RCC 7860 (cell line): ENCODE data around the gene TTC23L.

Experiments
- DNase-seq: peaks from one replicate; pipeline ENCODE4 v3.0.0-alpha.2; 2015; ENCODE audit warnings: low spot score
- FAIRE-seq: peaks from 2 replicates; lab custom pipeline; 2012; peaks lifted over from hg19 to GRCh38; lab: Jason Lieb, UNC

TTC23L gene

DNA sequence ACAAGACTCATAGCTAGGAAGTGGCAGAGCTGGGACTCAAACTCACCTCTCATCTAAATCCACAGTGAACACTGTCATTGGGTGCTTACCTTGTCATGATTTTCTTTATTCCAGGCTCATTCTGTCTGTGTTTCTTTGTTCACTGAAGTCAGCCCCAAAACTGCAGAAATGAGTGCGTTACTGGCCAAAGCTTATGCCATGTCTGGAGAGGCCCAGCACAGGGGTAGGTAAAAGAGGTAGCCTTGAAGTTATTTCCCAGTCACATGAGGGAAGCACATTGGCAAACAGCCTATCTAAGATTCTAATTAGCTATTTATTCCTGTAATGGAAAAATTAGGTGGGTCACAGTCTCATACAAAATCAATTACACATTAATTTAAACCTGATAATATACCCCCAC, 29.8 kb downstream of the TTC23L start:
- no peak for FAIRE-seq
- DNase-seq = no peak

DNA sequence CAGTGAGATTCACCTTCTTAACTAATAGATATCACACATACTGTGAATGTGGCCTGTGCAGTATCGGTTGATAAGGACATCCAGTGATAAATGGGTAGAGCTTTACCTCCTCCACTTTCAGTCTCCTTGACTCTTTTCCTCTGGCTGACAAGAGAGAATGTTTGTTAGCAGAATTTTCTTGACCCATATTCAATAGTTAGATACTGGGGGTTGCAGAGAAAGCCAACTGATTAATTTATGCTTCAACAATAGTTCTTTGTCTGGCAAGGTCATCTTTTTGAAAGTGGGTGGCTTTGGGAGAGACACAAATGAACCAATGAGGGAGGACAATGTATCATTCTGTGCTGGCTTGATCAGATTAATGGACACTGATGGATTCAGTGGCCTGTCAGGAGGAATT, 30.3 kb downstream of the TTC23L start:
- DNase-seq = no peak
- FAIRE-seq = no peak

DNA sequence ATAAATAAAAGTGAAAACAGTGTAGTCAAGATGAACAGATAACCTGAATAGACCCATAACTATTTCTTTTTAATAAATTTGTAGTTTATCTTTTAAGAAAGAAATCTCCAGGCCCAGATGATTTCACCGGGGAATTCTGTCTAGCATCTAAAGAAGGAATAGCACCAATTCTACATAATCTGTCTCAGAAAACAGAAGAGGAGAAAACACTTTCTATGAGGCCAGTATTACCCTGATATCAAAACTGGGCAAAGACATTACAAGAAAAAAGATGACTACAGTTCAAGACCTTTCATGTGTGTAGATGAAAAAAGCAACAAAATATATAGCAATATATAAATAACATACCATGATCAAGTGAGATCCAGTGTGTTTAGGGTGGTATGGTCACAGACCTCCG, 31.4 kb downstream of the TTC23L start:
- DNase-seq (no peak), FAIRE-seq (no peak)

DNA sequence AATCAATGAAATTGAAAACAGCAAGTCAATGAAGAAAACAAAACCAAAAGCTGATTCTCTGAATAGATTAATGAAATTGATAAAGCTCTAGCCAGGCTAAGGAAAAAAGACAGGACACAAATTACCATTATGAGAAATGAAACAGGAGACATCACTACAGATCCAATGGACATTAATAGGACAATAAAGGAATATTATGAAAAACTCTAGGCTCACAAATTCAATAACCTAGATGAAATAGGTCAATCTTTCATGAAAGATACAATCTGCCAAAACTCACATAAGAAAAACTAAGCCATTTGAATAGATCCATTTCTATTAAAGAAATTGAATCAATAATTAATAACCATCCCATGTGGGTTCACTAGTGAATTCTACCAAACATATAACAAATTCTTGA, 37.3 kb downstream of the TTC23L start:
- FAIRE-seq (no peak), DNase-seq (no peak)

DNA sequence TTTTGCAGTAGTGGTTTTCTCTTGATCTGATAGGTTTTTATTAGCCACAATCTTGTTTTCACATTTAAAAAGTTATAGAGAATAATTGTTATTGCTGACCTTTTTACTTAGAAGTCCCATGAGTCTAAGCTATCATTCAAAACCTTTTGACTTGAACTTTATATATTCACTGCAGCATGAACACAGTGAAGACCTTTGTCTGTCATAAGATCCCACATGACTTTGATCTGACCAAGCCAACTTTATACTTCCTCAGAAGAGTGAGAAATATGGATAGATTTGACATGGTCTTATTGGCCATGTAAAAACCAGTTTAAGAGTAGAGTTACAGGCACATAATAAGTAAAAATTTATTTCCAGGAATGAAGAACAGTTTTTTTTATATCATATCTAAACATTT, 42.3 kb downstream of the TTC23L start:
- no peak for FAIRE-seq
- no peak for DNase-seq

DNA sequence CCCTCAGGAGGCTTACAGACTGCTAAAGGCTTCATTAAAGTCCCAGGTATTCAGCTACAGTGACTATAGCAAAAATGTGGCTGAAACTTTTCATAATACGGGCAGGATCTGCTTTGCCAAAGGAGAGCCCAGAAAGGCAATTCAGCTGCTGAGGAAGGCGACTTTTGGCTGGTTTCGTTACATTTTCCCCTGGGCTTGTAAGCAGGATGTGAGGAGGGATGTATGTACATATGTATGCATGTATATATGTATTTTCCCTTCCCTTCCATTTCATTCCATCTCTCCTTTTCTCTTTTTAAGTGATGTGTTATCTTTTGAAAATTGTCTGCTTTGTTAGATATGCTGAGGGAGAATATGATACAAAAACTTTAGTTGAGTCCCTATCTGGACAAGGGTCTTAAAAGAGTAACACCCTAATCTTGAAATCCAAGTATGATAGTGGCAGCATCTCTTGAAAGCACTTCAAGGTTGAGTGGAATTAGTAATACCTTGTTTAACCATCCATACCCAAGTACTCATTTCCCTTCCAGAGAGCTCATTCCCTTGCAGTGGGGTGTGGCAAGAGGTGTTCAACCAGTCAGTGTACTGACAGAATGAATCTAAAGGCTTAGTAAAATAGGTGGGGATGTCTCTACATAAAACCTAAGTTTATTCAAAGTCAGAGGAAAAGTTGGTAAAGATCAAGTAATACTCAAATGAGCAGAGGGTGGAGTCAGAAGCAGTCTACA, 47.6 kb downstream of the TTC23L start:
- peak; percentile 84 for FAIRE-seq
- peak; percentile 51 for DNase-seq

DNA sequence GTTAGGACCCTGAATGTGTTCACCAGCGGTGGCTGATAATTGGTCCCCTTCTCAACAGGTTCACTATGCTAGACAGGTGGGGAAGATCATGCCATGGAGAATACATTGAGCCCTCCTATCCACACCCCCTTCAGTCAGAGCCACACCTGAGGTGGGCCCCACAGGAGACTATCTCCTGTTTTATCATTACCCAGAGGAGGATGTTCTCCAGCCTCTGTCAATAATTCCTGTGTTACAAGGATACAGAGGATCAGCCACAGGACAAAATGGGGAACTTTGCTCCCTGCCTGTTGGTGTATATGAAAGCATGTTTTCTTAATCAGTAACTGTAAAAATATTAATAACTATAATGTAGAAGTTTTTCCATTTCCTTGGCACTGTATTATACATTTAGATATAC, 50.4 kb downstream of the TTC23L start:
- no peak for FAIRE-seq
- no peak for DNase-seq

DNA sequence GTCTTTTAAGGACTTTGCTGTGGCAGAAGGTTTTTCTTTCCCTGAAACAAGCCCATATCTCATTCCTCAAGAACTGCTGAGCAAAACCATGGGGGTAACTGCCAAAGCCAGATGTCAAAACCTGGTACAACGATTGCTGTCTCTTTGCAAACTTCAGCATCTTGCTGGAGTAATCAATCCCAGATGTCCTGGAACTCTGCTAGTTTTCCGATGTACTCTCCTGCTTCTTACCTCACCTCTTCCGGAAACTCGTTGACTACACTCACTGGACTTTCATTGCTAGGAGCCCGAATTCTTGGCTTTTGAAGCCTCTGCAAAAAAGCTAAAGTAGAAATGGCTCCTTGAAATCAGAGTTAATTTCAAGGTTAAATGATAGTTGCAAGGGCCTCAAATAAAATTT, 53.0 kb downstream of the TTC23L start:
- FAIRE-seq = no peak
- DNase-seq = no peak

DNA sequence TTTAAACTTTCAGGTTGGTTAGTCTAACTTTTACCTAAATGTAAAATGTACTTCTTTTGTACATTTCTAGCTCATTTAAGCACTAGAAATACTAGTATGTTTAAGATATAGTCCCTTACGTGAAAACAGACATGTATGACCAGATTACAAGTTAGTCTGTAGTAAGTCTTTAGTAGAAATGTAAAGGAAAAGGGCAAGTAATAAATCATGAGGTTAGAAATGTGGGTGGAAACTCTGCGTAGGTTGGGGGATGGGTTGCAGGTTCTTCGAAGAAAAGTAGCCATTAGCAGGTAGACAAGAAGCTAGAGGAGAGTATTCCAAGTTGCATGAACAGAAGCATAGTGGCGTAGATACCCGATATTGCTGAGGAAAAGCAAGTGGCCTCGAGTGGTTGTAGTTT, 53.5 kb downstream of the TTC23L start:
- no peak for DNase-seq
- no peak for FAIRE-seq

DNA sequence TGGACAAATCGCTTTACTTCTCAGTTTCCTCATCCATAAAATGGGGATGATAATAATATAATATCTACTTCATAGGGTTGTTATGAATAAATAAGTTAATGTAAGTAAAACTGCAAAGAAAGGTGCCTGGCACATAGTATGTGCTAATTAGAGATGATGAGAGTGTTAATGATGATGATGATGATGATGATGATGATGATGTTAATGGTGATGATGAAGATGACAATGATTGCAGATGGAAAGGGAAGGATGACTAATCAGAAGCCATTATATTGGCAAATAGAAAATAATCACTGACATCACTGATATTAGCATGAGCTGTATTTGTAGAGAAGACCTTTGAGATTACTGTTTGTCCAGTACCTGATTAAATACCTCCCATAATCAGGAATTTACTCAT, 55.8 kb downstream of the TTC23L start:
- no peak for DNase-seq
- no peak for FAIRE-seq

DNA sequence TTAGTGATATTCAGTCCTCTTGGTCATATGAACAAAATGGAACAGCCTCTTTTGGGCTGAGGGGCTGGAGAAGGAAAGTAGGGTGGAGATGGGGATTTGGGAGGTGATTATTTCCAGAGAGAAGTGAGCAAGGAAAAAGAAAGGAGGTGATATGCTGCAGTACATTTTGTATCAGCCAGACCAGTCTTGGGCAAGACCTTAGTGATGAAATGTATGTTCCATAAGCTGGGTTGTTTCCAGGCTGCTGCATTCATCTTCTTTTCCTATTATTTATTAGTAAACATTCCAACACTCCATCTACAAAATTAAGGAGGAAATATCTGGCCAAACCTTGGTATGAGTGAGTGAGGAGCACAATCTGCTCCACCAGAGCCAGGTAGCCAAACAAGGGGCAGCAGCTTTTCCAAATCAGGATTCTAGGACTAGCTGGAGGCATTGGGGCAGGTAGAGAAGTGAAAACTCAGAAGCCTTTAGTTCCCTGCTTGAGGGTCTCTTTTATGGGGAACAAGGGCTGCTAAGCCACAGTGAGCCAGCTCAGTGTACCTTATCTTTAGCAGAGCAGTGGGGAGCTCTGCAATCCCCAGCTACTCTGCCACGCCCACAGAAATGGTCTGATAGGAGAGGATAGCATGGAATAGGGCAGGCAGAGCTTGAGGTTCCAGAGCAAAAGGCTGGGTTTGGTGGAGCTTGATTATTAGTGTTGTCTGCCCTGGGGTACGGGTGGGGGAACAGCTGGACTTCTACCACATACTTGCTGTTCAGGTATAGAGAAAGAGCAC, 56.9 kb downstream of the TTC23L start:
- DNase-seq (no peak), FAIRE-seq (no peak)

DNA sequence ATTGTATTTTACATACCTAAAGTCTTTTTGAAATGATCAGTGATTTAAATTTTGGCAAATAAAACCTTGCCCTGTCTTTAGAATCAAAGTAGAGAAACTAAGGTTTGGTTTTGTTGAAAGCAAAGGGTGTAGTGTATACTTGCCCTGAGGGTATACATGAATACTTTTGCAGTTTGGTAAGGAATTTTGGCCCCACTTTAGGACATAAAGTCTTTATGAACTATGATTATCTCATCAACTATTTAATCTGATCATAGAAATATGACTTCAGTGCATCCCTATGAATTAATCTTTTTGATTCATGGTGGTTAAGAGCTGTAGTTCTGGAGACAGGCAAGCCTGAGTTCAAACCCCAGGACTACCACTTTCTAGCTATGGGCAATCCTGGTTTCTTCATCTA, 58.7 kb downstream of the TTC23L start:
- DNase-seq (peak; percentile 3), FAIRE-seq (no peak)

DNA sequence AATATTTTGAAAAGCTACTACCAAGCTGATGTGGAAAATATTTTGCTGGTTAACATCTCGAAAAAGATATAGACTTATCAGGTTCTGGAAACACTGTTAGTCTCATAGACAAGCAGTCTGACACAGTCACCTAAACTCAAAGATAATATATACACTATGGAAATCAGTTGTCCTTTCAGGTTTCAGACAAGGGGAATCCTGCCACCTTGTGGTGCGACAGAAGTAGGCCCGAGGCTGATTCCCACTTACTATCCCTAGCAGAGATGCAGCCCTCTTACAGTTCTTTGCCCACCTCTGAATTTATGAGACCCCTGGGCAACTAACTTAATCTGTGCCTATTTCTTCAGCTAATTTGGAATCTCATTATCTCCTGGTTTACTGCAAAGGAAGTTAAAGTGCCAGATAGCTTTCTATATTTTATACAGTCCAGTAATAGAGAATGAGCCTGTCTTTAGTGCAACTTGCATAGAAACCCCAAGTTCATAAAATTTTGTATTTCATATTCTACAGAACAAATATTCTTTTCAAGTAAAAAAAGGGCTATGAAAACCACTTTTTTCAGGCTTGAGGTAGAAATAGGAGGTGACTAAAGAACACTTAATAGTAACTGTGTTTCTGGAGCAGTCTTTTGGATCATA, 59.4 kb downstream of the TTC23L start:
- FAIRE-seq (peak; percentile 83), DNase-seq (peak; percentile 73)

DNA sequence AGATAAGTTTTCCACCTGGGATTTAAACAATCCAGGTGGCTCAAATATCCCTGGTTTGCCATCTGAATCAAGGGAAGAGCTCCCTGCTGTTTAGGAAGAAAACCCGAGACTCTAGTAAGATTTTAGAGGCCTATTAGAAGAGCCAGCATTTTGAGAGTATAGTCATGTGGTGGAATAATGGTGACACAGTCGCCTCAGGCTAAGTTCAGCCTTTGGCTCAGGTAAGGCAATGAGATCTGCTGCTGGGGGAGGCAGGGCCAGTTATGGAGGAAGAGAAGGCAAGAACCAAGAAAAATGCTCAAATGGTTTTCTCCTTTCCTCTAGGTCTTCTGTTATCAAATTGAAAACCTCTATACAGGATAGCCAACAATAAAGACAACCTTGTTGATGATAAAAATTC, 60.1 kb downstream of the TTC23L start:
- DNase-seq (no peak), FAIRE-seq (no peak)

DNA sequence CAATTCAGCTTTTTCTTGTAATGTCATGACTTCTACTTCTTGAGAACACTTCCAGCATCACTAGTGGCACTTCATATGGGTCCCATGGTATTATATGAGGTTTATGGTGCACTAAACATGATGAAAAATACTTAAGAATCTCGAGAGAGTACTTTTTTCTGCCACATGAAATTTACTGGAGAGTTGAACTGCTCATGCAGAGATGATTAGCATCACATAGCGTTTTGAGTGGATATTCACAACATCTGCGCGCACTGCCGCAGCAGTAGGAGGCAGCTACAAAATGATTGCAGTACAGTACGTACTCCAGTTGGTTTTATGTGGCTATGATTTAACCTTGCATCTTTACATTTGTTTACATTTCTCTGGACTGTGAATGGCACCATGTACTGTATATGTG, 61.7 kb downstream of the TTC23L start:
- no peak for FAIRE-seq
- DNase-seq = no peak

DNA sequence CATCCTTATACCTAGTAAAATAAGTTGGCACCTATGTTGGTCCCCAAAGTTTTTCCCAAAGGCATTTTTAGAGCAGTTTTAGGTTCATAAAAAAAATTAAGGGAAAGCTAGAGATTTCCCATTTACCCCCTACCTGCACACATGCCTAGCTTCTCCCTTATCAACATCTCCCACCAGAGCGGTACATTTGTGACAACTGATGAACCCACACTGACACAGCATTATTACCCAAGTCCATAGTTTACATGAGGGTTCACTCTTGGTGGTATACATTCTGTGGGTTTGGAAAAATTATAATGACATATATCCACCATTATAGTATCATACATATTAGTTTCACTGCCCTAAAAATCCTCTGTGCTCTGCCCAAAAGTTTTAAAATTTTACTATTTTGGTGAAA, 64.3 kb downstream of the TTC23L start:
- DNase-seq = no peak

DNA sequence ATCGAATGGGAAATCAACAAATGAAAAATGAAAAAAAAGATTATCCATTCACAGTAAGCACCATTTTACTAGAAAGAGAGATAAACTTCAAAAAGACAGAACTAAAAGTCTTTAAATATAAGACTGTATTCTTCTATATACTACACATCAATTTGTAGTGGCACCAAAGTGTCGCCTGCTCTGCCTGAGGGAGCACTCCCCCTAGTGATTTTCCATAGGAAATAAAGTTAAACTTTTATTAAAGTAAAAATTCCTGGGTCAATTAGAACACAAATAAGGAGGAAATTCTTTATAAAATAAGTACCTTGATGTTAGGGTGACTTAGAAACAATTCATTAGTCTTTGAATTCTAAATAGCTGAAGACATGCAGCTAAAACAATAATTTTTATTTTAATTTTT, 66.6 kb downstream of the TTC23L start:
- FAIRE-seq = peak; percentile 78
- no peak for DNase-seq

More for the DNA sequence above, 64.3 kb downstream of the TTC23L start:
- FAIRE-seq = no peak

DNA sequence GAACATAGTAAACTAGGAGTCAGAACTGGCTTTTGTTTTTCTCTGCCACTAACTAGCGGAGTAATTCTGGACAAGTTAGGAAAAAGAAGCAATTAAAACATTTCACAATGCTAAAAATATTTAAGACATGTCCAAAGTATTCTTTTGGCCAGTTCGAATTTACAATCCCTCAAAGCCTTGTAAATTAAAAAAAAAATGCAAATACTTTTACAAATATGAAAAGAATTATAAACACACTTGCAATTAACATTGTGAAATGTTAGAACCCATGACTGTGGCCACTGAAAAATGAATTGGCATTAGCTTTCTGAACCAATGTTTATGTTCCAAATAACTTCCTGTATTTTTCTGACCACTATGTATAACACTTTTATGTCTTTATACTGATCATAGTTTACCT, 74.1 kb downstream of the TTC23L start:
- FAIRE-seq = no peak
- DNase-seq = no peak

DNA sequence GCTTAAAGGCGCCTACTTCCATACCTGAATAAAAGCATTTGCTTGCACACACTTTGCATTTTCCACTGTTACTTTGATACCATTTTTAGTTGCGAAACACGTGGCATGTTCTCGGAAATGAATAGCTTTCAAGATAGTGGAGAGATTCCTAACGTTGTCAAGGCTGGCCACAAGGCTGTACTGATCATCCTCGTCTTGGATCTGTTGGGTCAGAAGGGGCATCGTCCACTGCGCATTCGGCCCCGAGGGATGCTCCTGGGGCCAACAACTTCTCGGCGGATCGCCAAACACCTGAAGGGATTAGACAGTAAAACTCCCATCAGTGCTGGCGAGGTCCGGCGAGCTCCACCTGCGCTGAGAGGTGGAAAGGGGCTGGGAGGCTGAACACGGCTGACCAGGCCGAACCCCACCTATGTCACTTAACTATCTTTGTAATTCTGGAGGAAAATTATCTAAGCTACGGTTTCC, 75.7 kb downstream of the TTC23L start:
- FAIRE-seq (no peak), DNase-seq (peak; percentile 46)

DNA sequence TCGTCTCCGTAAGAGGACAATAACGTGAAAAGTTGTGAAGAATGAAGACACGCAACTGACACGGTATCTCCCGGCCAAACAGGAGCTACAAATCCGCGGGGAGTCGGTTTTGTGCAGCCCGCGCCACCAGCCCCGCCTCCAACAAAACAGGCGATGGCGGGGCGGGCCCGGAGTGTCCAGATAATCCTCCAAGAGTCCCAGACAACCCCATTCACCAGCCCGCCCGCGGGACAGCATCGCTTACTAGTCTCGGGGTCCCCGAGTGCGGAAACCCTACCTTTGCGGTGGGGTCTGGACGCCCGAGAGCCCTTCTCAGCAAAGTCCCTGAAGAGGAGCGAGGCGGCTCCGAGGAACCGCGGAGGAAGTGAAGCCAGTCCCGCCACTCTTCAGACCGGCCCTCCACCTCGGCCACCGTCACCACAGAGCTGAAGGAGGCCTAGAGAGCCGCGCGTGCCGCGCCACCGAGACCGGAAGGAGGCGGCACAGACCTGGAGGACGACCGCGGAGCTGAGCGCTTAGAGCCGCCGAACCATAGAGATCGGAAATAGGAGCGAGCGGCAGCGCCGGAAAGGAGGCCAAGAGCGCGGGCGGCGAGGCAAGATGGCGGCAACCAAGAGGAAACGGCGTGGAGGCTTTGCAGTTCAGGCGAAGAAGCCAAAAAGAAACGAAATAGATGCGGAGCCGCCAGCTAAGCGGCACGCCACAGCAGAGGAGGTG, 76.3 kb downstream of the TTC23L start, which contains the start of the genes BRIX1 and RAD1:
TSS of gene BRIX1 (plus strand) at position 573 of the 717 bp plus-strand sequence. CDS start at position 601, 28 bp downstream.
TSS of gene RAD1 (minus strand) at position 366 of the 717 bp plus-strand sequence. CDS start 612 bp downstream, outside the sequence.
- peak; percentile 91 for FAIRE-seq
- peak; percentile 98 for DNase-seq

DNA sequence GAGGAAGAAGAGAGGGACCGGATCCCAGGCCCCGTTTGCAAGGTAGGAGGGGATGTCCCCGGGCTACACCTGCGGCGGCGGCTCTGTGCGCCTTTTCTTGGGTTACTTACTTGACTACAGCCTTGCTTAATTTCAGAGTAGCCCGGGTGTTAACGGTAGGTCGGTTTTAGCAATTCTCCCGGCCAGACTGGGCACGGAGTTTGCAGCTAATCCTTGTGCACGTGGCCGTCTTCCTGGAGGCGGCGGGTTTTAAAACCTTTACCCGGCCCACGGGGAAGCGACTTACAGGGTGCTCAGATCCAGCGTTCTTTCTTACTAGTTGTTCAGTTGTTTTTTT, 76.9 kb downstream of the TTC23L start:
- no peak for DNase-seq
- FAIRE-seq = no peak
